PC-9 (cell line): Measurements from ENCODE around the gene RAB11B.
"Not testable (repeated sequence)": the region's sequence is repeated elsewhere in the genome, so short reads cannot be mapped to it uniquely, and the experiment has no call there.

Experiments
- EZH2 ChIP-seq: fragments of 200-600 bp; sonication (generic); IDR thresholded peaks from 2 replicates; pipeline ENCODE4 v1.8.0; 2017; ENCODE audit warnings: antibody characterized with exemption, low read depth
- TF ChIP-seq, protein P1 (sequence below): fragments of 200-600 bp; sonication (generic); conservative IDR thresholded peaks from 2 replicates; pipeline ENCODE4 v1.6.1; 2017; ENCODE audit warnings: mixed run types, antibody characterized with exemption, mild to moderate bottlenecking, moderate library complexity

DNA sequence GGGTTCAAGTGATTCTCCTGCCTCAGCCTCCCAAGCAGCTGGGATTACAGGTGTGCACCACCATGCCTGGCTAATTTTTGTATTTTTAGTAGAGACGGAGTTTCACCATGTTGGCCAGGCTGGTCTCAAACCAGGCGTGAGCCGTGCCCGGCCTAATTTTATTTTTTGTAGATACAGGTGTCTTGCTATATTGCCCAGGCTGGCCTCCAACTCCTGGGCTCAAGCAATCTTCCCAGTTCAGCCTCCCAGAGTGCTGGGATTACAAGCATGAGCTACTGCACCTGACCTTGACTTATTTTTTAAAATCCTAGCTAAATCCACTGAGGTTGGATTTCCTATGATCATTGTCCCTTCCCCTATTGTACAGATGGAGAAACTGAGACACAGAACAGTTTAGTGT is 48.7 kb upstream of the RAB11B start:
- TF ChIP-seq, protein P1, sequence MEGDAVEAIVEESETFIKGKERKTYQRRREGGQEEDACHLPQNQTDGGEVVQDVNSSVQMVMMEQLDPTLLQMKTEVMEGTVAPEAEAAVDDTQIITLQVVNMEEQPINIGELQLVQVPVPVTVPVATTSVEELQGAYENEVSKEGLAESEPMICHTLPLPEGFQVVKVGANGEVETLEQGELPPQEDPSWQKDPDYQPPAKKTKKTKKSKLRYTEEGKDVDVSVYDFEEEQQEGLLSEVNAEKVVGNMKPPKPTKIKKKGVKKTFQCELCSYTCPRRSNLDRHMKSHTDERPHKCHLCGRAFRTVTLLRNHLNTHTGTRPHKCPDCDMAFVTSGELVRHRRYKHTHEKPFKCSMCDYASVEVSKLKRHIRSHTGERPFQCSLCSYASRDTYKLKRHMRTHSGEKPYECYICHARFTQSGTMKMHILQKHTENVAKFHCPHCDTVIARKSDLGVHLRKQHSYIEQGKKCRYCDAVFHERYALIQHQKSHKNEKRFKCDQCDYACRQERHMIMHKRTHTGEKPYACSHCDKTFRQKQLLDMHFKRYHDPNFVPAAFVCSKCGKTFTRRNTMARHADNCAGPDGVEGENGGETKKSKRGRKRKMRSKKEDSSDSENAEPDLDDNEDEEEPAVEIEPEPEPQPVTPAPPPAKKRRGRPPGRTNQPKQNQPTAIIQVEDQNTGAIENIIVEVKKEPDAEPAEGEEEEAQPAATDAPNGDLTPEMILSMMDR, result not testable (repeated sequence)
- TF ChIP-seq EZH2, result not testable (repeated sequence)
